Thyroid gland (tissue), 4 donors: Measurements from ENCODE around the gene C22orf42.

ENCODE experiments used
- CTCF ChIP-seq, 6 experiments: fragments of 200-600 bp in 3 of 6; fragments of 450-650 bp in 3 of 6; sonication (generic) in 3 of 6; IDR thresholded peaks; one replicate each; pipeline ENCODE4 v1.5.1; 2016 to 2019; ENCODE audit warnings: antibody characterized with exemption in 6 of 6, mild to moderate bottlenecking in 2 of 6, inconsistent platforms in 1 of 6, moderate library complexity in 1 of 6
- POLR2A ChIP-seq, 2 donors: fragments of 450-650 bp; IDR thresholded peaks; one replicate each; pipeline ENCODE4 v1.6.1; 2017; ENCODE audit warnings: antibody characterized with exemption in 2 of 2, mild to moderate bottlenecking in 2 of 2, moderate library complexity in 1 of 2

DNA sequence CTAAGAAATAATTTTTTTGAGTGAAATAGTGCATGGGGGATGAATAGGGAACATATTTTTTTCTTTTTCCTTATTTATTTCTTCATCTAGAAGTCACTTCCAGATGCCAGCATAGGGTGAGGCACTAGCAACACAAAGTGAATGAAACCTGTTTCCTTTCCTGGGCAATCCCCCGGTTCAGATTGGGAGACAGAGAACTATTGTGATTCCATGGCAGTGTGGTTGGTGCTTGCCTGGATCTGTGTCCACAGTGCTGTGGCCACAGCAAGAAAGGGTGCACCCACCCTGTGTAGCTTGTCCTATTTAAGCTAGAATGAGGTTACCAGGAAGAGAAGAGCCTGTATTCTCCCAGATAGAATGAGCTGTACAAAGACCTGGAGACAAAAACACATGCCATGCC lies 58.4 kb downstream of the C22orf42 start:
- TF ChIP-seq CTCF (IDR thresholded peaks at IDR 0.05) (no peak), POLR2A (IDR thresholded peaks at IDR 0.05) (no peak)
